ENCODE data around the gene TRIM58.

DNA sequence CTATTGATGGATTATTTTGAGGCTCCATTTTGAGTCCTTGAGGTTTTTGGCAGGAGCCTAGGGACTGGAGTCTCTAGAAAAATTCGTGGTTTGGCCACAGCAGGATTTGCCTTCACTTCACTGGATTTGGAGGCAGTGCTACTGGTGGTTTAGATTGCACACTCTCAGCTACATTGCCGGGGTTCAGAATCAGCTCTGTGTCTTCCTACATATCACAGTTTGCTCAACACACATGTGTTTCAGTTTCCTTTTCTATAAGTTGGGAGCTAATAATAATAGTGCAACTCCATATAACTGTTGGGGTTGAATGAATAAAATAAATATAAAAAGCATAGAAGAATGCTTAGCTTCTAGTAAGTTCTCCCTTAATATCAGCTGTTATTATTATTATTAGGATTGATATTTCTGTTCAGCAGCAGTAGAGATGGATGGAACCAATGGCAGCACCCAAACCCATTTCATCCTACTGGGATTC, 38.2 kb downstream of the TRIM58 start, which contains the start of gene OR2W3:
- TF ChIP-seq, protein P1, sequence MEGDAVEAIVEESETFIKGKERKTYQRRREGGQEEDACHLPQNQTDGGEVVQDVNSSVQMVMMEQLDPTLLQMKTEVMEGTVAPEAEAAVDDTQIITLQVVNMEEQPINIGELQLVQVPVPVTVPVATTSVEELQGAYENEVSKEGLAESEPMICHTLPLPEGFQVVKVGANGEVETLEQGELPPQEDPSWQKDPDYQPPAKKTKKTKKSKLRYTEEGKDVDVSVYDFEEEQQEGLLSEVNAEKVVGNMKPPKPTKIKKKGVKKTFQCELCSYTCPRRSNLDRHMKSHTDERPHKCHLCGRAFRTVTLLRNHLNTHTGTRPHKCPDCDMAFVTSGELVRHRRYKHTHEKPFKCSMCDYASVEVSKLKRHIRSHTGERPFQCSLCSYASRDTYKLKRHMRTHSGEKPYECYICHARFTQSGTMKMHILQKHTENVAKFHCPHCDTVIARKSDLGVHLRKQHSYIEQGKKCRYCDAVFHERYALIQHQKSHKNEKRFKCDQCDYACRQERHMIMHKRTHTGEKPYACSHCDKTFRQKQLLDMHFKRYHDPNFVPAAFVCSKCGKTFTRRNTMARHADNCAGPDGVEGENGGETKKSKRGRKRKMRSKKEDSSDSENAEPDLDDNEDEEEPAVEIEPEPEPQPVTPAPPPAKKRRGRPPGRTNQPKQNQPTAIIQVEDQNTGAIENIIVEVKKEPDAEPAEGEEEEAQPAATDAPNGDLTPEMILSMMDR (IDR thresholded peaks at IDR 0.05), result no peak
- TF ChIP-seq POLR2A (IDR thresholded peaks at IDR 0.05), result no peak

Data from prostate gland (tissue), 2 donors.